ENCODE measurements around the gene KANK4.

The KANK4 gene

GRCh38 chr1:62238507-62238906, 80.7 kb downstream of the KANK4 start:
- no peaks in the 10 kb centered on the region for H3K27me3 ChIP-seq (ENCODE audit: insufficient read depth, low read length, poor library complexity, severe bottlenecking)
- no peak overlapping the region for H3K9ac ChIP-seq (ENCODE audit: low read depth, low read length, poor library complexity, severe bottlenecking)
- H4K20me1 ChIP-seq (ENCODE audit: insufficient read depth, low read length, poor library complexity, severe bottlenecking) = no peaks in the 10 kb centered on the region
- H3K9me2 ChIP-seq (replicated peaks; ENCODE audit: low read depth, low read length) = no peaks in the 10 kb centered on the region
- no peak overlapping the region for H3K4me2 ChIP-seq (ENCODE audit: low read depth, low read length, poor library complexity, severe bottlenecking)
- H3K79me2 ChIP-seq (ENCODE audit: insufficient read depth, low read length) = no peaks in the 10 kb centered on the region
- no peaks in the 10 kb centered on the region for H3K9me3 ChIP-seq (ENCODE audit: insufficient read depth, low read depth, low read length)
- no peak overlapping the region for H2AFZ ChIP-seq (ENCODE audit: low read length)
- H3F3A ChIP-seq (ENCODE audit: low read depth) = no peaks in the 10 kb centered on the region
- H3K4me3 ChIP-seq (ENCODE audit: low read length, poor library complexity, severe bottlenecking) = no peak overlapping the region
- TF ChIP-seq, protein P1, sequence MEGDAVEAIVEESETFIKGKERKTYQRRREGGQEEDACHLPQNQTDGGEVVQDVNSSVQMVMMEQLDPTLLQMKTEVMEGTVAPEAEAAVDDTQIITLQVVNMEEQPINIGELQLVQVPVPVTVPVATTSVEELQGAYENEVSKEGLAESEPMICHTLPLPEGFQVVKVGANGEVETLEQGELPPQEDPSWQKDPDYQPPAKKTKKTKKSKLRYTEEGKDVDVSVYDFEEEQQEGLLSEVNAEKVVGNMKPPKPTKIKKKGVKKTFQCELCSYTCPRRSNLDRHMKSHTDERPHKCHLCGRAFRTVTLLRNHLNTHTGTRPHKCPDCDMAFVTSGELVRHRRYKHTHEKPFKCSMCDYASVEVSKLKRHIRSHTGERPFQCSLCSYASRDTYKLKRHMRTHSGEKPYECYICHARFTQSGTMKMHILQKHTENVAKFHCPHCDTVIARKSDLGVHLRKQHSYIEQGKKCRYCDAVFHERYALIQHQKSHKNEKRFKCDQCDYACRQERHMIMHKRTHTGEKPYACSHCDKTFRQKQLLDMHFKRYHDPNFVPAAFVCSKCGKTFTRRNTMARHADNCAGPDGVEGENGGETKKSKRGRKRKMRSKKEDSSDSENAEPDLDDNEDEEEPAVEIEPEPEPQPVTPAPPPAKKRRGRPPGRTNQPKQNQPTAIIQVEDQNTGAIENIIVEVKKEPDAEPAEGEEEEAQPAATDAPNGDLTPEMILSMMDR (conservative IDR thresholded peaks at IDR 0.05; ENCODE audit: low read length) = no peak
- no peak for TF ChIP-seq EZH2phosphoT487 (IDR thresholded peaks at IDR 0.05; ENCODE audit: borderline replicate concordance)
- no peaks in the 10 kb centered on the region for H3K36me3 ChIP-seq (ENCODE audit: insufficient read depth, low read length)
- no peaks in the 10 kb centered on the region for H3K4me1 ChIP-seq (ENCODE audit: insufficient read depth, low read length, poor library complexity, severe bottlenecking)

DNA sequence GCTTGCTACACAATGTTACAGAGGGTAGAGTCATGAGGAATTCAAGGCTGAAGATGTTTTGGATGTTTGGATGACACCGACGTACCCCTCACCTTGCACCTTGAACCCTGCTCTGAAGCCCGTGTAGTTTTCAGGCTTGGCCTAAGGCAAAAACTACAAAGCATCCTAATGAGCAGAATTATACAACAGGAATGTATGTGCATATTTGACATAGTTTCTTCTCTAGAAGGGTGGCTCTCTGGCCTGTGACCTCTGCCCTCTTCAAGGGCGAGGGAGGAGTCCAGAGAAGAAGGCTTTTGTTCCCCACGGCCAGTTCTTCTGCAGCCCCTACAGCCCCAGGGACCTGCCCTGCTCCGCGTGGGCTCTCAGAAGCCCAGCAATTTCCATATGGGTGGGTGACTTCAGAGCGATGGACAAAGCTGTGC, 81.3 kb downstream of the KANK4 start:
- Histone ChIP-seq H3K9me2 (replicated peaks; ENCODE audit: low read depth, low read length) (no peaks in the 10 kb centered on the region), H3K4me1 (ENCODE audit: insufficient read depth, low read length, poor library complexity, severe bottlenecking) (no peaks in the 10 kb centered on the region), H3K9me3 (ENCODE audit: insufficient read depth, low read depth, low read length) (no peaks in the 10 kb centered on the region), H2AFZ (ENCODE audit: low read length) (no peak overlapping the region), H3K4me3 (ENCODE audit: low read length, poor library complexity, severe bottlenecking) (no peak overlapping the region), H3K36me3 (ENCODE audit: insufficient read depth, low read length) (no peaks in the 10 kb centered on the region), H3K27me3 (ENCODE audit: insufficient read depth, low read length, poor library complexity, severe bottlenecking) (no peaks in the 10 kb centered on the region), H3K4me2 (ENCODE audit: low read depth, low read length, poor library complexity, severe bottlenecking) (no peak overlapping the region), H3F3A (ENCODE audit: low read depth) (no peaks in the 10 kb centered on the region), H3K79me2 (ENCODE audit: insufficient read depth, low read length) (no peaks in the 10 kb centered on the region), H4K20me1 (ENCODE audit: insufficient read depth, low read length, poor library complexity, severe bottlenecking) (no peaks in the 10 kb centered on the region), H3K9ac (ENCODE audit: low read depth, low read length, poor library complexity, severe bottlenecking) (no peak overlapping the region)
- no peak for TF ChIP-seq EZH2phosphoT487 (IDR thresholded peaks at IDR 0.05; ENCODE audit: borderline replicate concordance)
- TF ChIP-seq, protein P1 (conservative IDR thresholded peaks at IDR 0.05; ENCODE audit: low read length) = no peak

DNA sequence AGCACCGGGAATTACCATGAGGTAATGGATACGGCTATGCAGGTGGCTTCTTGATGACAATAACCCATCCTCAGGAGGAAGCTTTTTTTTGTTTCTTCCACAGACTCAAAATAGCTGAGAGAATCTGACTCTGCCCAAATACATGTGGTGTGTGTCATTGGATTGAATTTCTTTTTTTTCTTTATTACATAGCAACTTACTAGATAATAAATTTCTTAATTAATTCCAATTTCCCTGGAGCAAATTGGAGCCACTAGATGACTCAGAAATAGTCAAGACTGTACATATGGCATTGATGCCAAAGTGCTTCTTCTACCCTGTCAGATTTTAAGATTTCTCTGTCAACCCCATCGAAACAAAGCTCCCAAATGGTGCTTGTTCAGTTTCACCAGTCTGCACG, 81.9 kb downstream of the KANK4 start:
- Histone ChIP-seq H3K9ac (ENCODE audit: low read depth, low read length, poor library complexity, severe bottlenecking) (no peak overlapping the region), H4K20me1 (ENCODE audit: insufficient read depth, low read length, poor library complexity, severe bottlenecking) (no peaks in the 10 kb centered on the region), H3F3A (ENCODE audit: low read depth) (no peaks in the 10 kb centered on the region), H3K9me2 (replicated peaks; ENCODE audit: low read depth, low read length) (no peaks in the 10 kb centered on the region), H3K36me3 (ENCODE audit: insufficient read depth, low read length) (no peaks in the 10 kb centered on the region), H3K4me3 (ENCODE audit: low read length, poor library complexity, severe bottlenecking) (no peak overlapping the region), H3K27me3 (ENCODE audit: insufficient read depth, low read length, poor library complexity, severe bottlenecking) (no peaks in the 10 kb centered on the region), H3K4me2 (ENCODE audit: low read depth, low read length, poor library complexity, severe bottlenecking) (no peak overlapping the region), H3K79me2 (ENCODE audit: insufficient read depth, low read length) (no peaks in the 10 kb centered on the region), H3K9me3 (ENCODE audit: insufficient read depth, low read depth, low read length) (no peaks in the 10 kb centered on the region), H2AFZ (ENCODE audit: low read length) (no peak overlapping the region), H3K4me1 (ENCODE audit: insufficient read depth, low read length, poor library complexity, severe bottlenecking) (no peaks in the 10 kb centered on the region)
- TF ChIP-seq EZH2phosphoT487 (IDR thresholded peaks at IDR 0.05; ENCODE audit: borderline replicate concordance) = no peak
- TF ChIP-seq, protein P1 (conservative IDR thresholded peaks at IDR 0.05; ENCODE audit: low read length) = no peak

All from Loucy (cell line).